Measurements from ENCODE around the gene FUNDC2.

The FUNDC2 gene

DNA sequence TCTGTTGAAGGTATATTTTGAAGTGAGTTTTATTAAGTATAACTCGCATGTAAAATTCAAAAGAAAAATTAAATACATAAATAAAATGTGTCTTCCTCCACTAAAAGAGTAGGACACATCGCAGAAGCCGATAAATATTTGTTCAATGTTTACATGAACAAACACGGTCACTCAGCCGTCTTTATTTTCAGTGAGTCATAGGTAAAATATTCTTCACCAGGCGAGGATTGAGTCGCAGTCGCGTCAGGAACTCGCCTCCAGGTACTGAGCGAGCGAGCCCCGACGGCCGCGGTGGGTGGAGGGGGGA lies 271 bp upstream of the FUNDC2 start:
- TF ChIP-seq CTCF (IDR thresholded peaks at IDR 0.05; ENCODE audit: low read depth, low read length, missing control alignments) = no peak
- DNase-seq (ENCODE audit: low read depth) = no peak
- H3K4me3 ChIP-seq (ENCODE audit: low read depth, low read length) = peak overlapping the region; percentile 47

- TF ChIP-seq CTCF (IDR thresholded peaks at IDR 0.05; ENCODE audit: low read depth, low read length, missing control alignments) = no peak
- DNase-seq (ENCODE audit: low read depth) = no peak
- peak overlapping the region; percentile 57 for H3K4me3 ChIP-seq (ENCODE audit: low read depth, low read length)
These were observed 944 bp downstream of the FUNDC2 start for GRCh38 chrX:155027509-155028066.

- TF ChIP-seq CTCF (IDR thresholded peaks at IDR 0.05; ENCODE audit: low read depth, low read length, missing control alignments) = no peak
- peak overlapping the region; percentile 57; the same call in 1 of the 2 replicates for H3K4me3 ChIP-seq (ENCODE audit: low read depth, low read length)
These were observed 1.5 kb downstream of the FUNDC2 start for GRCh38 chrX:155028129-155028528.

GRCh38 chrX:155028877-155029291 lies 2.2 kb downstream of the FUNDC2 start:
- no peak for TF ChIP-seq CTCF (IDR thresholded peaks at IDR 0.05; ENCODE audit: low read depth, low read length, missing control alignments)
- H3K4me3 ChIP-seq (ENCODE audit: low read depth, low read length) = no peak overlapping the region
- no peak for DNase-seq (ENCODE audit: low read depth)

More at GRCh38 chrX:155028129-155028528, 1.5 kb downstream of the FUNDC2 start:
- no peak for DNase-seq (ENCODE audit: low read depth)

- DNase-seq (ENCODE audit: low read depth) = no peak
- no peak for TF ChIP-seq CTCF (IDR thresholded peaks at IDR 0.05; ENCODE audit: low read depth, low read length, missing control alignments)
- no peak overlapping the region for H3K4me3 ChIP-seq (ENCODE audit: low read depth, low read length)
These were observed 5.0 kb downstream of the FUNDC2 start for GRCh38 chrX:155031657-155032056.

DNA sequence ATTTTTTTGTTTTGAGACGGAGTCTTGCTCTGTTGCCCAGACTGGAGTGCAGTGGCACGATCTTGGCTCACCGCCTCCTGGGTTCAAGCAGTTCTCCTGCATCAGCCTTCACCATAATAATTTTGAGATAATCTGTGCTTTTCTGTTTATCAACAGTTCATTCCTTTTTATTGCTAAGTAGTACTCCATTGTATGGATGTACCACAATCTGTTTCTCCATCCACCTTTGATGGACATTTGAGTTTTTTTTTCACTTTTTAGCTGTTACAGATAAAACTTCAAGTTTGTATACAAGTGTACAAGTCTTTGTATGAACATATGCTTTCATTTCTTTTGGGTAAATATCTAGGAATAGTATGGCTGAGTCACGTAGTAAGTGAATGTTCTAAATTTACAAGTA lies 9.0 kb downstream of the FUNDC2 start:
- no peak for DNase-seq (ENCODE audit: low read depth)
- H3K4me3 ChIP-seq (ENCODE audit: low read depth, low read length) = no peak overlapping the region
- TF ChIP-seq CTCF (IDR thresholded peaks at IDR 0.05; ENCODE audit: low read depth, low read length, missing control alignments) = no peak

DNA sequence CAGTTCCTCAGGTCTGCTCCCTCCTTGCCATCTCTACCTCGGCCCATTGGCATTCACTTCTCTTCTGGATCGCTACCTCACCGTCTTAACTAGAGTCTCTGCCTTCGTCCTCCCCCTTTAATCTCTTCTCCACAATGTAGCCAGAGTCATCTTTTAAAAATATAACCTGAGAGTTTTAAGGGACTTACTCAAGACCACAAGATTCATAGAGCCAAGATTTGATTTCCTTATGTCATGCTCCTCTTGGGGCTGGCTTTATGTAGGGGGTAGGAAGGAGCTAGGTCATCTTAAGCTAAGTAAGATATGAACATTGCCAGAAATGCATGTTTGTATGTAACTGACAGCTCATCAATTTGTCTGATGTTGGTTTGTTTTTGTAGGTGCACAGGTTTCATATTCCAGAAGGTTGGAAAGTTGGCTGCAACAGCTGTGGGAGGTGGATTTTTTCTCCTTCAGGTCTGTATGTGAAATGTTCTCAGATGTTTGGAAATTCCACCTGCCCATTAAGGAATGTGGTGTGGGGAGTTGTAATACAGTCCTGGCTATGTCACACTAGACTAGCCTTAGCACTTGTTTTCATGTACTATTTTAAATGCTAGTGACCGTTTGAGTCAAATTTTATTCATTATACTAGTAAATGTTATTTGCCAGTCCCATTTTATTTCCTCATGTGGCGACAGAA lies 19.6 kb downstream of the FUNDC2 start:
- TF ChIP-seq CTCF (IDR thresholded peaks at IDR 0.05; ENCODE audit: low read depth, low read length, missing control alignments) = no peak
- H3K4me3 ChIP-seq (ENCODE audit: low read depth, low read length) = no peak overlapping the region
- DNase-seq (ENCODE audit: low read depth) = no peak
